ENCODE measurements around the gene BICDL1.

GRCh38 chr12:120064054-120064940 lies 75.3 kb downstream of the BICDL1 start:
- TF ChIP-seq CTCF (IDR thresholded peaks at IDR 0.05; ENCODE audit: insufficient read depth, low read length) (no peak), REST (IDR thresholded peaks at IDR 0.05; ENCODE audit: insufficient replicate concordance, low read depth) (no peak)
